Measurements from ENCODE around the gene EXOC3L4.
"Not testable (repeated sequence)": the region's sequence is repeated elsewhere in the genome, so short reads cannot be mapped to it uniquely, and the experiment has no call there.

EXOC3L4 gene

GRCh38 chr14:103108749-103109207 is 14.3 kb downstream of the EXOC3L4 start:
- no peak for DNase-seq

- DNase-seq, result no peak
Measured at GRCh38 chr14:103109535-103110441, 15.3 kb downstream of the EXOC3L4 start.

GRCh38 chr14:103110681-103111231 is 16.2 kb downstream of the EXOC3L4 start:
- DNase-seq, result no peak

GRCh38 chr14:103111232-103111868 is 16.8 kb downstream of the EXOC3L4 start:
- DNase-seq, result no peak

- DNase-seq, result no peak
Measured at GRCh38 chr14:103112400-103113243, 18.1 kb downstream of the EXOC3L4 start.

GRCh38 chr14:103113303-103113702 is 18.8 kb downstream of the EXOC3L4 start:
- DNase-seq, result no peak

- DNase-seq, result no peak
Measured at GRCh38 chr14:103113774-103114173, 19.2 kb downstream of the EXOC3L4 start.

- DNase-seq, result not testable (repeated sequence)
Measured at GRCh38 chr14:103115086-103115679, 20.7 kb downstream of the EXOC3L4 start.

GRCh38 chr14:103115845-103116572 is 21.5 kb downstream of the EXOC3L4 start:
- DNase-seq, result no peak

- DNase-seq, result no peak
Measured at GRCh38 chr14:103116636-103117035, 22.1 kb downstream of the EXOC3L4 start.

- DNase-seq, result not testable (repeated sequence)
Measured at GRCh38 chr14:103117499-103117898, 23.0 kb downstream of the EXOC3L4 start.

- DNase-seq, result no peak
Measured at GRCh38 chr14:103118018-103118662, 23.6 kb downstream of the EXOC3L4 start.

- no peak for DNase-seq
Measured at GRCh38 chr14:103118663-103119404, 24.3 kb downstream of the EXOC3L4 start.

GRCh38 chr14:103119527-103119926 is 25.0 kb downstream of the EXOC3L4 start:
- not testable (repeated sequence) for DNase-seq

GRCh38 chr14:103121121-103121845 is 26.8 kb downstream of the EXOC3L4 start:
- DNase-seq, result no peak

- DNase-seq, result no peak
Measured at GRCh38 chr14:103121846-103122584, 27.5 kb downstream of the EXOC3L4 start.

- no peak for DNase-seq
Measured at GRCh38 chr14:103122585-103122946, 28.0 kb downstream of the EXOC3L4 start.

- DNase-seq, result no peak
Measured at GRCh38 chr14:103122947-103123633, 28.6 kb downstream of the EXOC3L4 start, which contains the start of gene TNFAIP2. Gene TNFAIP2, plus strand, starts transcription at chr14:103123461. Its CDS starts 2,997 bp downstream, at chr14:103126458.

Data from cerebellar nuclear complex (tissue), 1 donor.